A549 (cell line): ENCODE data around the gene ZNF428. TPM values are rescaled to one million over a fixed set of nuclear protein-coding genes. Genes with fewer than 3 reads are reported as not detected.

Source experiments
- ATAC-seq, 2 experiments: fragments of 200-7000 bp in 1 of 2; fragments of >200 bp in 1 of 2; cut with Nextera tagmentation in 1 of 2; cut with Tn5 transposase in 1 of 2; 3 replicates each; pipeline versions ENCODE4 v1.8.0 to v1.9.1; 2018 to 2020; ENCODE audit warnings: mild to moderate bottlenecking in 1 of 2, moderate library complexity in 1 of 2
- CTCF ChIA-PET: fragments of 300-600 bp; sonication (Branson Sonifier 250); formaldehyde crosslinking; extraction: SDS; loops from one replicate; lab custom pipeline; 2021; ENCODE audit warnings: antibody characterized with exemption, inconsistent platforms; lab: Yijun Ruan, JAX
- POLR2A ChIA-PET: fragments of 350-600 bp; formaldehyde crosslinking; extraction: SDS; loops from one replicate; lab custom pipeline; 2021; ENCODE audit warnings: antibody characterized with exemption, inconsistent platforms; lab: Yijun Ruan, JAX
- DNase-seq, 2 experiments: peaks; one replicate each; pipeline versions ENCODE4 v3.0.0 to v3.0.0-alpha.2; 2011 to 2016; ENCODE audit warnings: low read depth in 1 of 2, low spot score in 1 of 2
- FAIRE-seq: peaks from 2 replicates; lab custom pipeline; 2011; peaks lifted over from hg19 to GRCh38; lab: Jason Lieb, UNC
- H3K27ac ChIP-seq, 2 experiments: fragments of >200 bp; sonication (Bioruptor Twin); formaldehyde crosslinking; 3 replicates each; pipeline ENCODE4 v1.5.1; 2016 to 2017
- H3K4me1 ChIP-seq: fragments of >200 bp; sonication (Bioruptor Twin); formaldehyde crosslinking; 3 replicates; pipeline ENCODE4 v1.6.1; 2016
- H3K4me2 ChIP-seq: fragments of >200 bp; sonication (Bioruptor Twin); formaldehyde crosslinking; 3 replicates; pipeline ENCODE4 v1.6.1; 2016
- H3K4me3 ChIP-seq: fragments of >200 bp; sonication (Bioruptor Twin); formaldehyde crosslinking; 3 replicates; pipeline ENCODE4 v1.5.1; 2016
- H3K9me3 ChIP-seq: fragments of >200 bp; sonication (Bioruptor Twin); formaldehyde crosslinking; 3 replicates; pipeline ENCODE4 v1.6.1; 2016
- BCL3 ChIP-seq: fragments of >200 bp; sonication (Bioruptor Twin); formaldehyde crosslinking; IDR thresholded peaks from 3 replicates; pipeline ENCODE4 v1.6.1; 2016
- CHD4 ChIP-seq: fragments of 200-600 bp; sonication (generic); IDR thresholded peaks from 2 replicates; pipeline ENCODE4 v1.6.1; 2016; ENCODE audit warnings: antibody characterized with exemption, mild to moderate bottlenecking, borderline replicate concordance
- CTCF ChIP-seq: fragments of >200 bp; sonication (Bioruptor Twin); formaldehyde crosslinking; IDR thresholded peaks from 3 replicates; pipeline ENCODE4 v1.5.1; 2016
- EHF ChIP-seq: fragments of 250-450 bp; sonication (Bioruptor Pico); IDR thresholded peaks from 2 replicates; pipeline ENCODE4 v1.5.0; 2020; ENCODE audit warnings: mild to moderate bottlenecking
- EHMT2 ChIP-seq: fragments of 200-600 bp; sonication (generic); IDR thresholded peaks from 2 replicates; pipeline ENCODE4 v1.6.1; 2016; ENCODE audit warnings: antibody characterized with exemption, low read depth, mild to moderate bottlenecking, moderate library complexity
- ELK1 ChIP-seq: fragments of 150-350 bp; IDR thresholded peaks from 2 replicates; pipeline ENCODE4 v1.6.1; 2014; ENCODE audit warnings: low read depth, mild to moderate bottlenecking, low read length
- GATA3 ChIP-seq: IDR thresholded peaks from 2 replicates; pipeline ENCODE4 v1.6.1; 2012; ENCODE audit warnings: borderline replicate concordance
- HEYL ChIP-seq: fragments of 250-450 bp; sonication (Bioruptor Pico); IDR thresholded peaks from 2 replicates; pipeline ENCODE4 v1.8.0; 2021; ENCODE audit warnings: mild to moderate bottlenecking, moderate library complexity
- MAX ChIP-seq: IDR thresholded peaks from 2 replicates; pipeline ENCODE4 v1.6.1; 2012
- MAZ ChIP-seq: fragments of 150-350 bp; IDR thresholded peaks from 2 replicates; pipeline ENCODE4 v1.6.1; 2014; ENCODE audit warnings: antibody characterized with exemption, low read depth, low read length, borderline replicate concordance
- MYC ChIP-seq: IDR thresholded peaks from 2 replicates; pipeline ENCODE4 v1.6.1; 2012; ENCODE audit warnings: mild to moderate bottlenecking, inconsistent platforms, low read length, improper control_type of control experiment, borderline replicate concordance
- NFE2L2 ChIP-seq: fragments of 150-350 bp; conservative IDR thresholded peaks from 2 replicates; pipeline ENCODE4 v1.6.1; 2014; ENCODE audit warnings: low read length
- POLR2A ChIP-seq: IDR thresholded peaks from 2 replicates; pipeline ENCODE4 v1.6.1; 2012; ENCODE audit warnings: mild to moderate bottlenecking, low read length
- RCOR1 ChIP-seq: fragments of 150-350 bp; IDR thresholded peaks from 2 replicates; pipeline ENCODE4 v1.6.1; 2014; ENCODE audit warnings: antibody characterized with exemption, low read length, low read depth
- RNF2 ChIP-seq: fragments of 200-600 bp; sonication (generic); IDR thresholded peaks from 2 replicates; pipeline ENCODE4 v1.6.1; 2016; ENCODE audit warnings: low read depth, mild to moderate bottlenecking, antibody characterized with exemption, moderate library complexity, borderline replicate concordance
- TFCP2L1 ChIP-seq: fragments of 250-450 bp; sonication (Bioruptor Pico); IDR thresholded peaks from 2 replicates; pipeline ENCODE4 v1.5.0; 2021; ENCODE audit warnings: mild to moderate bottlenecking
- ZNF302 ChIP-seq: fragments of 250-450 bp; sonication (Bioruptor Pico); IDR thresholded peaks from 2 replicates; pipeline ENCODE4 v1.9.0; 2021; ENCODE audit warnings: inconsistent platforms, mild to moderate bottlenecking, moderate library complexity
- ZSCAN20 ChIP-seq: fragments of 250-450 bp; sonication (Bioruptor Pico); IDR thresholded peaks from 2 replicates; pipeline ENCODE4 v1.8.0; 2022; ENCODE audit warnings: mild to moderate bottlenecking, moderate library complexity
- WGBS: methylation state at CpG from one replicate; pipeline ENCODE4 v1.1.6; 2017; ENCODE audit errors: missing lambda C conversion rate; 5-methylcytosine and 5-hydroxymethylcytosine counted together
- polyA plus RNA-seq, 4 experiments: library from polyadenylated mRNA; depleted of rRNA in 3 of 4; stranded (reverse); fragments of >200 nt; fragmentation: RNase III in 1 of 4; extraction: RNeasy Plus Mini Kit Qiagen cat#74134 plus additional on column Dnase treatment in 1 of 4; gene quantifications; 2 replicates in 3 of 4; 3 replicates in 1 of 4; pipeline ENCODE4 v1.2.3, GENCODE V29; 2011 to 2017

ZNF428 gene
- polyA plus RNA-seq, 2 of the 4 experiments (the other 2 are of a cell fraction), result 22.9 to 52.4 TPM

- no peak for TF ChIP-seq BCL3
Measured at GRCh38 chr19:43572171-43572588, 47.2 kb downstream of the ZNF428 start (continued).

- H3K4me2 ChIP-seq, result no peak overlapping the region
- DNase-seq (no peak), FAIRE-seq (no peak), ATAC-seq (no peak)
- no peaks in the 10 kb centered on the region for H3K9me3 ChIP-seq
- no peak overlapping the region for H3K4me3 ChIP-seq
- POLR2A ChIA-PET, result no interaction called here
- WGBS, result 83% methylated on average over 5 of the region's 5 CpGs
- H3K4me1 ChIP-seq, result peaks cover 5% of the 10 kb centered on the region; the same call in 1 of the 3 replicates
- TF ChIP-seq POLR2A (no peak), RNF2 (no peak), ZNF302 (CRISPR knock-in tag) (no peak), ELK1 (no peak), MAX (no peak), EHMT2 (no peak), HEYL (CRISPR knock-in tag) (no peak), ZSCAN20 (CRISPR knock-in tag) (no peak), RCOR1 (no peak), EHF (no peak), MAZ (no peak), GATA3 (no peak)
- TF ChIP-seq, all 56 proteins: peak for 0
- H3K27ac ChIP-seq, result no peak overlapping the region
- CTCF ChIA-PET, result interaction anchor here (0.6 to 10.2 kb wide), 8 partner anchors 9 to 265 kb away, joined by 3 to 69 read pairs (median 4); partner anchors contain the start of genes IRGQ and ZNF576
Measured at GRCh38 chr19:43570174-43570791, 49.1 kb downstream of the ZNF428 start.

- Histone ChIP-seq H3K4me3 (no peak overlapping the region), H3K9me3 (no peaks in the 10 kb centered on the region), H3K4me2 (no peak overlapping the region), H3K27ac (no peak overlapping the region), H3K4me1 (peaks cover 5% of the 10 kb centered on the region; the same call in 1 of the 3 replicates)
- CTCF ChIA-PET, result interaction anchor here (0.6 to 10.2 kb wide), 6 partner anchors 14 to 266 kb away, joined by 3 to 69 read pairs (median 3); no protein-coding TSS in a partner anchor
- 91% methylated on average over 5 of the region's 5 CpGs for WGBS
- ATAC-seq (no peak), FAIRE-seq (no peak), DNase-seq (no peak)
- POLR2A ChIA-PET, result no interaction called here
- TF ChIP-seq NFE2L2 (no peak), MYC (no peak), CTCF (no peak), TFCP2L1 (CRISPR knock-in tag) (no peak), CHD4 (no peak), GATA3 (no peak), EHMT2 (no peak), MAZ (no peak)
Measured at GRCh38 chr19:43569657-43570056, 49.8 kb downstream of the ZNF428 start.
